SK-N-SH treated with all-trans-retinoic acid at 6 μM for 48 hours (cell line): ENCODE measurements around the gene NCBP2L.

Experiments used
- CSDC2 ChIP-seq: fragments of 250-450 bp; sonication (Bioruptor Pico); IDR thresholded peaks from 2 replicates; pipeline ENCODE4 v1.5.0; 2020; ENCODE audit warnings: mild to moderate bottlenecking, moderate library complexity
- ISL1 ChIP-seq: fragments of 250-450 bp; sonication (Bioruptor Pico); IDR thresholded peaks from 2 replicates; pipeline ENCODE4 v2.1.2; 2022; ENCODE audit warnings: mild to moderate bottlenecking, moderate library complexity
- SNAI2 ChIP-seq: fragments of 250-450 bp; sonication (Bioruptor Pico); IDR thresholded peaks from 2 replicates; pipeline ENCODE4 v1.5.0; 2020; ENCODE audit warnings: mild to moderate bottlenecking, moderate library complexity
- TOX ChIP-seq: fragments of 250-450 bp; sonication (Bioruptor Pico); IDR thresholded peaks from 2 replicates; pipeline ENCODE4 v1.8.0; 2021; ENCODE audit warnings: mild to moderate bottlenecking, moderate library complexity, borderline replicate concordance
- TF ChIP-seq, protein P1 (sequence below): fragments of 250-450 bp; sonication (Bioruptor Pico); IDR thresholded peaks from 2 replicates; pipeline ENCODE4 v1.8.0; 2021; ENCODE audit warnings: low read depth, mild to moderate bottlenecking, moderate library complexity, borderline replicate concordance
- TF ChIP-seq, protein P2 (sequence below): fragments of 250-450 bp; sonication (Bioruptor Pico); IDR thresholded peaks from 2 replicates; pipeline ENCODE4 v1.5.0; 2020; ENCODE audit warnings: mild to moderate bottlenecking, moderate library complexity
- TF ChIP-seq, protein P3 (sequence below): fragments of 250-450 bp; sonication (Bioruptor Pico); IDR thresholded peaks from 2 replicates; pipeline ENCODE4 v1.5.1; 2021; ENCODE audit warnings: mild to moderate bottlenecking, moderate library complexity

DNA sequence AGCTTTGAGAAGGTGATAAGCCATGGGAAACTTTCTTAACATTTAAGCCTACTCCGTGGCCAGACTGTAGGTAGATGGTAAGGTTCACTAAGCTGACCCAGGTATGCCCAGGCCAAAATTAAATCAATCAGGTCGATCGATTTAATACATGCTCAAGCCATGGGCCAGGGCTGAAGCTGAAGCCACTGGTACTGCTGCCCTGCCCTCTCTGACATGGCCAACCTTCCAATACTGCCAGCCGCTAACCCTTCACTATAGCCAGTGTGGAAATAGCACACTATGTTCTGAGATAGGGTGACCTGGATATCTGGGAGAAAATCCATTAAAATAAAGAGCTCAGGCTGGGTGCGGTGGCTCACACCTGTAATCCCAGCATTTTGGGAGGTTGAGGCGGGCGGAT lies 33.5 kb upstream of the NCBP2L start:
- TF ChIP-seq, protein P1, sequence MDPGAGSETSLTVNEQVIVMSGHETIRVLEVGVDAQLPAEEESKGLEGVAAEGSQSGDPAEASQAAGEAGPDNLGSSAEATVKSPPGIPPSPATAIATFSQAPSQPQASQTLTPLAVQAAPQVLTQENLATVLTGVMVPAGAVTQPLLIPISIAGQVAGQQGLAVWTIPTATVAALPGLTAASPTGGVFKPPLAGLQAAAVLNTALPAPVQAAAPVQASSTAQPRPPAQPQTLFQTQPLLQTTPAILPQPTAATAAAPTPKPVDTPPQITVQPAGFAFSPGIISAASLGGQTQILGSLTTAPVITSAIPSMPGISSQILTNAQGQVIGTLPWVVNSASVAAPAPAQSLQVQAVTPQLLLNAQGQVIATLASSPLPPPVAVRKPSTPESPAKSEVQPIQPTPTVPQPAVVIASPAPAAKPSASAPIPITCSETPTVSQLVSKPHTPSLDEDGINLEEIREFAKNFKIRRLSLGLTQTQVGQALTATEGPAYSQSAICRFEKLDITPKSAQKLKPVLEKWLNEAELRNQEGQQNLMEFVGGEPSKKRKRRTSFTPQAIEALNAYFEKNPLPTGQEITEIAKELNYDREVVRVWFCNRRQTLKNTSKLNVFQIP (CRISPR knock-in tag): no peak
- TF ChIP-seq, protein P2, sequence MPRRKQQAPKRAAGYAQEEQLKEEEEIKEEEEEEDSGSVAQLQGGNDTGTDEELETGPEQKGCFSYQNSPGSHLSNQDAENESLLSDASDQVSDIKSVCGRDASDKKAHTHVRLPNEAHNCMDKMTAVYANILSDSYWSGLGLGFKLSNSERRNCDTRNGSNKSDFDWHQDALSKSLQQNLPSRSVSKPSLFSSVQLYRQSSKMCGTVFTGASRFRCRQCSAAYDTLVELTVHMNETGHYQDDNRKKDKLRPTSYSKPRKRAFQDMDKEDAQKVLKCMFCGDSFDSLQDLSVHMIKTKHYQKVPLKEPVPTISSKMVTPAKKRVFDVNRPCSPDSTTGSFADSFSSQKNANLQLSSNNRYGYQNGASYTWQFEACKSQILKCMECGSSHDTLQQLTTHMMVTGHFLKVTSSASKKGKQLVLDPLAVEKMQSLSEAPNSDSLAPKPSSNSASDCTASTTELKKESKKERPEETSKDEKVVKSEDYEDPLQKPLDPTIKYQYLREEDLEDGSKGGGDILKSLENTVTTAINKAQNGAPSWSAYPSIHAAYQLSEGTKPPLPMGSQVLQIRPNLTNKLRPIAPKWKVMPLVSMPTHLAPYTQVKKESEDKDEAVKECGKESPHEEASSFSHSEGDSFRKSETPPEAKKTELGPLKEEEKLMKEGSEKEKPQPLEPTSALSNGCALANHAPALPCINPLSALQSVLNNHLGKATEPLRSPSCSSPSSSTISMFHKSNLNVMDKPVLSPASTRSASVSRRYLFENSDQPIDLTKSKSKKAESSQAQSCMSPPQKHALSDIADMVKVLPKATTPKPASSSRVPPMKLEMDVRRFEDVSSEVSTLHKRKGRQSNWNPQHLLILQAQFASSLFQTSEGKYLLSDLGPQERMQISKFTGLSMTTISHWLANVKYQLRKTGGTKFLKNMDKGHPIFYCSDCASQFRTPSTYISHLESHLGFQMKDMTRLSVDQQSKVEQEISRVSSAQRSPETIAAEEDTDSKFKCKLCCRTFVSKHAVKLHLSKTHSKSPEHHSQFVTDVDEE: no peak
- TF ChIP-seq TOX (CRISPR knock-in tag) (no peak), CSDC2 (CRISPR knock-in tag) (no peak), ISL1 (CRISPR knock-in tag) (no peak), SNAI2 (CRISPR knock-in tag) (no peak)
- TF ChIP-seq, protein P3, sequence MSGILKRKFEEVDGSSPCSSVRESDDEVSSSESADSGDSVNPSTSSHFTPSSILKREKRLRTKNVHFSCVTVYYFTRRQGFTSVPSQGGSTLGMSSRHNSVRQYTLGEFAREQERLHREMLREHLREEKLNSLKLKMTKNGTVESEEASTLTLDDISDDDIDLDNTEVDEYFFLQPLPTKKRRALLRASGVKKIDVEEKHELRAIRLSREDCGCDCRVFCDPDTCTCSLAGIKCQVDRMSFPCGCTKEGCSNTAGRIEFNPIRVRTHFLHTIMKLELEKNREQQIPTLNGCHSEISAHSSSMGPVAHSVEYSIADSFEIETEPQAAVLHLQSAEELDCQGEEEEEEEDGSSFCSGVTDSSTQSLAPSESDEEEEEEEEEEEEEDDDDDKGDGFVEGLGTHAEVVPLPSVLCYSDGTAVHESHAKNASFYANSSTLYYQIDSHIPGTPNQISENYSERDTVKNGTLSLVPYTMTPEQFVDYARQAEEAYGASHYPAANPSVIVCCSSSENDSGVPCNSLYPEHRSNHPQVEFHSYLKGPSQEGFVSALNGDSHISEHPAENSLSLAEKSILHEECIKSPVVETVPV (CRISPR knock-in tag): no peak
